Stomach (tissue), 4 donors: Measurements from ENCODE around the gene DAB1.

Source experiments
- CTCF ChIP-seq, 7 experiments: fragments of 450-650 bp in 4 of 7; fragments of 200-600 bp in 3 of 7; sonication (generic) in 3 of 7; IDR thresholded peaks; one replicate each; pipeline ENCODE4 v1.5.1; 2016 to 2019; ENCODE audit warnings: antibody characterized with exemption in 7 of 7, control low read depth in 2 of 7, mild to moderate bottlenecking in 1 of 7
- EP300 ChIP-seq: sonication (generic); formaldehyde crosslinking; IDR thresholded peaks from one replicate; pipeline ENCODE4 v1.6.1; 2017; ENCODE audit warnings: antibody characterized with exemption
- POLR2A ChIP-seq, 4 donors: fragments of 450-650 bp; IDR thresholded peaks; one replicate each; pipeline ENCODE4 v1.6.1; 2016; ENCODE audit warnings: antibody characterized with exemption in 4 of 4, control low read depth in 2 of 4, mild to moderate bottlenecking in 1 of 4, moderate library complexity in 1 of 4
- POLR2AphosphoS5 ChIP-seq, 3 donors: sonication (generic); formaldehyde crosslinking; IDR thresholded peaks; one replicate each; pipeline ENCODE4 v1.6.1; 2016; ENCODE audit warnings: antibody characterized with exemption in 3 of 3

- no peak for TF ChIP-seq CTCF (IDR thresholded peaks at IDR 0.05)
- TF ChIP-seq POLR2A (IDR thresholded peaks at IDR 0.05): no peak
- TF ChIP-seq POLR2AphosphoS5 (IDR thresholded peaks at IDR 0.05): no peak
- no peak for TF ChIP-seq EP300
These were observed 314.6 kb downstream of the DAB1 start for GRCh38 chr1:57109247-57109646.
